RWPE2 (cell line): ENCODE results near the gene ARHGAP32.
"Not testable (repeated sequence)": the region's sequence is repeated elsewhere in the genome, so short reads cannot be mapped to it uniquely, and the experiment has no call there.

Experiments
- ATAC-seq: fragments of 200-7000 bp; cut with Tn5 transposase; 3 replicates; pipeline ENCODE4 v1.9.1; 2021; ENCODE audit warnings: low read depth
- DNase-seq: peaks from one replicate; pipeline ENCODE4 v3.0.0-alpha.2; 2020; ENCODE audit warnings: low spot score
- H3K27ac ChIP-seq: fragments of 450-650 bp; 2 replicates; pipeline ENCODE4 v1.5.1; 2017; ENCODE audit warnings: mild to moderate bottlenecking; ENCODE audit not compliant: poor library complexity, severe bottlenecking
- H3K27me3 ChIP-seq: fragments of 250-450 bp; sonication (Bioruptor Pico); 2 replicates; pipeline ENCODE4 v1.5.1; 2021; ENCODE audit warnings: mild to moderate bottlenecking, moderate library complexity; ENCODE audit not compliant: insufficient read depth, poor library complexity, severe bottlenecking
- H3K36me3 ChIP-seq: fragments of 250-450 bp; sonication (Bioruptor Pico); 2 replicates; pipeline ENCODE4 v1.5.1; 2020; ENCODE audit warnings: low read depth, mild to moderate bottlenecking, moderate library complexity
- H3K4me1 ChIP-seq: fragments of 250-450 bp; sonication (Bioruptor Pico); 2 replicates; pipeline ENCODE4 v1.5.1; 2021; ENCODE audit warnings: mild to moderate bottlenecking, moderate library complexity; ENCODE audit not compliant: insufficient read depth, poor library complexity, severe bottlenecking
- H3K4me3 ChIP-seq: fragments of 250-450 bp; sonication (Bioruptor Pico); 2 replicates; pipeline ENCODE4 v1.5.1; 2021; ENCODE audit warnings: mild to moderate bottlenecking, moderate library complexity; ENCODE audit not compliant: severe bottlenecking
- H3K9me3 ChIP-seq: fragments of 250-450 bp; sonication (Bioruptor Pico); 2 replicates; pipeline ENCODE4 v1.5.1; 2021; ENCODE audit warnings: mild to moderate bottlenecking, moderate library complexity; ENCODE audit not compliant: severe bottlenecking
- CTCF ChIP-seq: fragments of 450-650 bp; IDR thresholded peaks from one replicate; pipeline ENCODE4 v1.5.1; 2017; ENCODE audit warnings: mild to moderate bottlenecking, moderate library complexity; ENCODE audit not compliant: poor library complexity, severe bottlenecking

The ARHGAP32 gene

GRCh38 chr11:128925250-128925600, 266.9 kb downstream of the ARHGAP32 start:
- no peaks in the 10 kb centered on the region for H3K4me1 ChIP-seq
- ATAC-seq, result no peak
- DNase-seq, result no peak
- H3K36me3 ChIP-seq, result no peaks in the 10 kb centered on the region
- no peaks in the 10 kb centered on the region for H3K27me3 ChIP-seq
- H3K9me3 ChIP-seq, result no peaks in the 10 kb centered on the region
- no peak overlapping the region for H3K27ac ChIP-seq
- no peak for TF ChIP-seq CTCF
- no peak overlapping the region for H3K4me3 ChIP-seq

- Histone ChIP-seq H3K9me3 (no peaks in the 10 kb centered on the region), H3K27ac (no peak overlapping the region), H3K4me3 (no peak overlapping the region), H3K27me3 (no peaks in the 10 kb centered on the region), H3K36me3 (no peaks in the 10 kb centered on the region), H3K4me1 (no peaks in the 10 kb centered on the region)
- ATAC-seq (no peak), DNase-seq (no peak)
- TF ChIP-seq CTCF, result no peak
These were observed 267.4 kb downstream of the ARHGAP32 start for GRCh38 chr11:128924510-128925249.

- no peaks in the 10 kb centered on the region for H3K36me3 ChIP-seq
- TF ChIP-seq CTCF, result no peak
- no peak overlapping the region for H3K27ac ChIP-seq
- H3K9me3 ChIP-seq, result no peaks in the 10 kb centered on the region
- DNase-seq (no peak), ATAC-seq (no peak)
- H3K4me1 ChIP-seq, result no peaks in the 10 kb centered on the region
- H3K4me3 ChIP-seq, result no peak overlapping the region
- H3K27me3 ChIP-seq, result no peaks in the 10 kb centered on the region
These were observed 268.0 kb downstream of the ARHGAP32 start for GRCh38 chr11:128924104-128924503.

GRCh38 chr11:128921793-128922192, 270.3 kb downstream of the ARHGAP32 start:
- no peak for DNase-seq
- no peak for ATAC-seq
- H3K36me3 ChIP-seq, result no peaks in the 10 kb centered on the region
- no peaks in the 10 kb centered on the region for H3K27me3 ChIP-seq
- H3K4me1 ChIP-seq, result no peaks in the 10 kb centered on the region
- H3K27ac ChIP-seq, result no peak overlapping the region
- no peaks in the 10 kb centered on the region for H3K9me3 ChIP-seq
- no peak for TF ChIP-seq CTCF
- H3K4me3 ChIP-seq, result no peak overlapping the region

GRCh38 chr11:128920666-128921065, 271.5 kb downstream of the ARHGAP32 start:
- no peak overlapping the region for H3K27ac ChIP-seq
- H3K36me3 ChIP-seq, result no peaks in the 10 kb centered on the region
- ATAC-seq, result no peak
- no peak overlapping the region for H3K4me3 ChIP-seq
- no peak for DNase-seq
- TF ChIP-seq CTCF, result no peak
- H3K9me3 ChIP-seq, result no peaks in the 10 kb centered on the region
- H3K4me1 ChIP-seq, result no peaks in the 10 kb centered on the region
- H3K27me3 ChIP-seq, result no peaks in the 10 kb centered on the region

- not testable (repeated sequence) for H3K27ac ChIP-seq, H3K36me3 ChIP-seq, H3K27me3 ChIP-seq, H3K4me1 ChIP-seq, DNase-seq, H3K9me3 ChIP-seq, ATAC-seq, H3K4me3 ChIP-seq
These were observed 272.5 kb downstream of the ARHGAP32 start for GRCh38 chr11:128919635-128920034.
